Peyer's patch (tissue), 4 donors: Measurements from ENCODE around the gene MEG3.

Experiments
- POLR2A ChIP-seq, 2 donors: fragments of 450-650 bp; IDR thresholded peaks; one replicate each; pipeline ENCODE4 v1.5.1; 2017; ENCODE audit warnings: antibody characterized with exemption in 2 of 2, mild to moderate bottlenecking in 2 of 2, moderate library complexity in 2 of 2
- TF ChIP-seq, protein P1 (sequence below), 6 experiments: fragments of 450-650 bp in 4 of 6; fragments of 200-600 bp in 2 of 6; sonication (generic) in 1 of 6; IDR thresholded peaks; one replicate each; pipeline ENCODE4 v1.5.1; 2017 to 2019; ENCODE audit warnings: antibody characterized with exemption in 6 of 6, mild to moderate bottlenecking in 3 of 6, moderate library complexity in 1 of 6

DNA sequence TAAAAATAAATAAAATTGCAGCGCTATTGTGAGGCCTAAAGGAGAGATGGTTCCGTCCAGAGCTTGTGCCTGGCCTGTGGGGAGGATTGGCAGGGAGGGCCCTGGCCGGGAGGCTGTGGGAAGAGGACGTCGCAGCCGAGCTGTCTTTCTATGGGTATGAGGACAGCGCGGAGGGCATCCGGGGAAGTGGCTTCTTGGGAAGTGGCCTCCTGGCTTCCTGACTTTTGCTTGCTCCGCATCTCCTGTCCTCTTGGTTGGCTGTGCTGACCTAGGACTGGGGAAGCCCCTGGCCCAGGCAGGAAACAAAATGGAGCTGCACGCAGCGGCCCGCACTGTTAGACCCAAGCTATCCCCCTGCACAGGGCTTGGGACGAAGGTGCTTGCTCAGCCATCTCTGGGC lies 22.2 kb upstream of the MEG3 start:
- TF ChIP-seq, protein P1, sequence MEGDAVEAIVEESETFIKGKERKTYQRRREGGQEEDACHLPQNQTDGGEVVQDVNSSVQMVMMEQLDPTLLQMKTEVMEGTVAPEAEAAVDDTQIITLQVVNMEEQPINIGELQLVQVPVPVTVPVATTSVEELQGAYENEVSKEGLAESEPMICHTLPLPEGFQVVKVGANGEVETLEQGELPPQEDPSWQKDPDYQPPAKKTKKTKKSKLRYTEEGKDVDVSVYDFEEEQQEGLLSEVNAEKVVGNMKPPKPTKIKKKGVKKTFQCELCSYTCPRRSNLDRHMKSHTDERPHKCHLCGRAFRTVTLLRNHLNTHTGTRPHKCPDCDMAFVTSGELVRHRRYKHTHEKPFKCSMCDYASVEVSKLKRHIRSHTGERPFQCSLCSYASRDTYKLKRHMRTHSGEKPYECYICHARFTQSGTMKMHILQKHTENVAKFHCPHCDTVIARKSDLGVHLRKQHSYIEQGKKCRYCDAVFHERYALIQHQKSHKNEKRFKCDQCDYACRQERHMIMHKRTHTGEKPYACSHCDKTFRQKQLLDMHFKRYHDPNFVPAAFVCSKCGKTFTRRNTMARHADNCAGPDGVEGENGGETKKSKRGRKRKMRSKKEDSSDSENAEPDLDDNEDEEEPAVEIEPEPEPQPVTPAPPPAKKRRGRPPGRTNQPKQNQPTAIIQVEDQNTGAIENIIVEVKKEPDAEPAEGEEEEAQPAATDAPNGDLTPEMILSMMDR (IDR thresholded peaks at IDR 0.05), result no peak
- no peak for TF ChIP-seq POLR2A (IDR thresholded peaks at IDR 0.05)
